Measurements from ENCODE around the gene TRPM1.
"Not testable (repeated sequence)": the region's sequence is repeated elsewhere in the genome, so short reads cannot be mapped to it uniquely, and the experiment has no call there.

The TRPM1 gene

DNA sequence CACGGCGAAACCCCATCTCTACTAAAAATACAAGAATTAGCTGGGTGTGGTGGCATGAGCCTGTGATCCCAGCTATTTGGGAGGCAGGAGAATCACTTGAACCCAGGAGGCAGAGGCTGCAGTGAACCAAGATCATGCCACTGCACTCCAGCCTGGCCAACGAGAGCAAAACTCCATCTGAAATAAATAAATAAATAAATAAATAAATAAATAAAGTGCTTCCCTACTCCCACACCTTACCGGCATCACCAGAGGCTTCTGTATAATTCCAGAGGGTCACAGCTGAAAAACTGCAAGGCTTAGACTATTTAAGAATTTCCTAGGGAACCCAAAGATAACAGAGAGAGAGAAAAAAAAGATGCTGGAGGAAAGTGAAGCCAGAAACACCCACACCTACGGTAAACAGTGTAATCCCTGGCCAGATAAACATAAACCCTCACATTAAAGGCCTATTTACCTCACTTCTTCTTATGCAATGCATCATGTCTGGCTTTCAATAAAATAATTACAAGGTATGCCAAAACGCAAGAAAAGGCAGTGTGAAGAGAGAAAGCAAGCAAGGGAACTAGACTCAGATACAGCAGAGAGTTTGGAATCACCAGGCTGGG lies 15.0 kb upstream of the TRPM1 start:
- no peak for DNase-seq (ENCODE audit: low read depth)

DNA sequence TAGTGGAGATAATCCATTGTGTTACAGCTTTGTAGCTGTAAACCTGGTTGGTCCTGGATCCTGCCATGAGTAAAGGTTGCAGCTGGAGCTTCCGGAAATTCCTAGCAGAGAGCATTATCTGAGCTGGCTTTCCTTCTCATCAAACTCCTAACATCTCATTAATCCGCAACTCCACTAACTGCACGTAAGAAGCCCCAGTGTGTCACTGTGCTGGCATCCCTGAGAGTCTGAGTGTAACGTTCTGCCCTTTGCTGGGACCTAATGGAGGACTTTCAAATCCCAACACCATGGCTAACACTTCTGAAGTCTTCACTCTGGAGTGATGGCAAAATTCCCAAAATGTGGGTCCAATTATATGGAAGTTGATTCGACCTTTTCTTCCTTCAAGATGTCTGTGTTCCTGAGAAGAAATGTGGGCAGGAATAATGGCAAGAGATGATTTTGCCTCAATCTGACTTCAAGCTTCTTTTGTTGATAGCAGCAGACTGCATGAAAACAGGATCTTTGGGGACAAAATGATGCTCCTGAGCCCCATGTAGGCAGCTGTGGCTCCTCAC lies 9.6 kb upstream of the TRPM1 start:
- no peak for DNase-seq (ENCODE audit: low read depth)

DNA sequence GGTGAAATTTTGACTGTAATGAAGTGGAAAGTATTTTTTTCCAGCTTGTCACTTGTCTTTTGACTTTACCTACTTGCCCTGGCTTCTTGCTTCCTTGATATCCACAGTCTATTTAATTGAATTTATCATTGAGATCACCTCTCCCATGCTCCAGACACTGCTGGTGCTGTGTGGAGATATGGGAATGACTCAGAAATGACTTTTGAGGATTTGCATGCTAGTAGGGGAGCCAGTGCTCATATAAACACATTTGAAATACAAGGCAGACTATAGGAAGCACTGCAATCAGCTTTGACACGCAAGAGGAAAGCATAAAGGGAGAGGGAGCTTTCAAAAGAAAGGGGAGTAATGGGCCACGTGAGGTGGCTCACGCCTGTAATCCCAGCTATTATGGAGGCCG lies 7.3 kb upstream of the TRPM1 start:
- DNase-seq (ENCODE audit: low read depth) = no peak

DNA sequence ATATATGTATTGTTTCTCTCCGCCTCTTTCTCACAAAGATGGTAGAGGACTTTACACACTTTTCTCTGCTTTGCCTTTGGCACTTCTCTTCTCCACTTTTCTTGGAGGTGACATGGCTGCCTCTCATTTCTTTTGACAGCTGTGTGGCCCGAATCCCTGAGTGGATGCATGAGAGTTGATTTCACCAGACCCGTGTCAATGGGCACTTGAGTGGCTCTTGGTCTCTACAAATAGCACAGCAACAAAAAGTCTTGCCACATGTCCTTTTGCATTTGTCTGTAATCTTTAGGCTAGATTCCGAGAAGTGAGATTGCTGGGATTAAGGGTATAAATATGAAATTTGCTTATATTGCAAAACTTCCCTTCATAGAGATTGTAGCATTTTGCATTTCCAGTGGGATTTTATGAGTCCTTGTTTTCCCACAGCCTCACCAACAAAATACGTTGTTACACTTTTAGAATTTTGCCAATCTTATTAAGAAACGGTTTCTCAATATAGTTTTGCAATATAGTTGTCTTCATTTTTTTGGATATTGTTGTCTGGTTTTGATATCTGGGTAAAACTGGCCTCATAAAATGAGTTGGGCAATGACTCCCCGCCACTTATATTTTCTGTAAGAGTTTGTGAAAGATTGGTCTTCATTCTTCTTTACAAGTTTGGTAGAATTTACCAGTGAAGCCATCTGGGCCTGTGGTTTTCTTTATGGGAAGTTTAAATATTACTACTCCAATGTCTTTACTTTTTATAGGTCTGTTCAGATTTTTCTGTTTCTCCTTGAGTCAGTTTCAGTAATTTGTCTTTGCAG lies 5.2 kb upstream of the TRPM1 start:
- no peak for DNase-seq (ENCODE audit: low read depth)

DNA sequence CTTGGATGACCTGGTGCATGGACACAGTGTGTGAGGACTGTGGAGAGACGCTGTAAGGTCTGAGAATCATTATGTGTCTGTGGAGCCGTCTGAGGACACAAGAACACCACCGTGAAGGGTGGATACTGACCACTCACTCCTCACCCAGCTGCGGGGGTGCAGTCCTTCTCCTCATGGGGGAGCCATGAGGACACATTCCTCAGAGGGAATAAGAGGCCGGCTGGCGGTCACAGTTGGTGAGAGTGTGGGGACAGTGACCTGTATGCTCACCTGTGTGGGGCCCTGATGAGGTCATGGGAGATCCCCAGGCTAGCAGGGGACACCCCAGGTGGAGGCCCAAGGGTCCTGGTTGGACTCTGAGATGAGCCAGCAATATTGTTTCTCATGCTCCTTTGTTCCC lies 2.5 kb upstream of the TRPM1 start:
- no peak for DNase-seq (ENCODE audit: low read depth)

DNA sequence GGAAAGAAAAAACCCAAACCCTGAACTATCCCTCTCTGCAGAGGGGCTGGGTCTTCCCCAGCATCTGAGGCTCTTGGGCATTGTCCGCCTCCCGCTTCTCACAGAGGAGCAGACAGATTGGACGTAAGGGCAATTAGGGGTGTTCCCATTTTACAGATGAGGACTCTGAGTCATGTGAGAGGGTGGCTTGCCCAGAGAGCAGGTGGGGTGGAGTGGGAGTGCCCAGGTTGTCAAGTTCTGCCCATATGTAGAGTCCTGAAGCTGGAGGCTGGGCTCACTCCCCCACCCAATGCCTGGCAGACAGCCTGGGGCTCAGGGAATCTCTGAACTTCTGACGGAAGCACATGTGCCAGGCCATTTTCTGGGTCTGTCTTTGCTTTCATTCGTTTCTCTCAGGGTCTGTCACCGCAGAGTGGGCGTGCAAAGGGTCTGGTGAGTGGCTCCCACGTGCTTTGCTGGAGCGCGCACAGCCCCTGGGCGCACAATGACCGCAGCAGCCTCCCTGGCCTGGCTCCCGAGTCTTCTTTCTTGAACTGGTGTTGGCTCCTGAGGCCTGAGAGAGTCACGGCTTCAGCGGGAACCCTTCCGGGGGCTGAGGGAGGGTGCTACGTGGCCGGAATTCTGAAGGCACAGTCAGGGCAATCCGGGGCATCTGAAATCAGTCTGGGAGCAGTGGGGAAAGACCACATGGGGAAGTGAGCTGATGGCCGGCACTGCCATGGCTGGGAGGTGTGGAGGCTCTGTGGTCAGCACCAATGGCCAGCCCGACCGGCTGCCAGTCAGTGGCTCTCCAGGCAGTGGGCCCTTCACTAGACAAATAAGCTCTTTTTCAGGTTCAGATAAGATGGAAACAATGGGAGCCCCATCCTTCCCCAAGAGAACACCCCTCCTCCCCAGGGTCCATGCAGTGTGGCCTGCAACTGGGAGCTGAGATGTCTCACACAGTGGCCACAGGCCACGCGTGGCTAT lies 1.1 kb upstream of the TRPM1 start:
- no peak for DNase-seq (ENCODE audit: low read depth)

DNA sequence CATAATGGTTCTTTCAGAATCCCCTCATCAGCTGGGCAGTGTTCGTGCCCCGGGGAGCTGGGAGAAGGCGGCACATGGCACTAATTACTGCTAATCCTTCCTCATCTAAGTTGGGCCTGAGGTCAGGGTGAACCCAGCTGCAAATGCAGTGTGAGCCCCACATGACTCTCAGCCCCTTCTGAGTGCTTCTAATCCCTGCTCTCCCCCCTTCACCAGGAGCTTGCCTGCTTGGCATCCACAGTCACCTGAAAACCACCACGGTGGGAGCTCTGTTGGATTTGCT lies 455 bp upstream of the TRPM1 start:
- no peak for DNase-seq (ENCODE audit: low read depth)

DNA sequence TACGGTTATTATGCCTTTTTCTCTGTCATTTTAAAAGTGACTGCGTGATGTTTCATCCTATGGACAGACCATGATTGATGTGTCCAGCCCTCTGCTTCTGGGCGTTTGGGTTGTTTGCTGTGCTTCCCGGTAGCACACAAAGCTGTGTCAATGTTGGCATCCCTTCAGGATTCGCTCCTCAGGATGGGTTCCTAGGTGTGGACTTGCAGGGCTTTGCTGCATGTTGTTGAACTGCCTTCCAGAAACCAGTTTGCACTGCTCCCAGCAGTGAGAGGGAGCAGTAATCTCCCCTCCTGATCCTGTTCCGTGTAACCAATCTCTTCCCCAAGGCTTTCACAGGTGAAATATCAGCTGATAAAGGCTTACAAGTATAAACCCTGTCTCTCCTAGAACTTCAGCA lies 787 bp downstream of the TRPM1 start:
- no peak for DNase-seq (ENCODE audit: low read depth)

DNA sequence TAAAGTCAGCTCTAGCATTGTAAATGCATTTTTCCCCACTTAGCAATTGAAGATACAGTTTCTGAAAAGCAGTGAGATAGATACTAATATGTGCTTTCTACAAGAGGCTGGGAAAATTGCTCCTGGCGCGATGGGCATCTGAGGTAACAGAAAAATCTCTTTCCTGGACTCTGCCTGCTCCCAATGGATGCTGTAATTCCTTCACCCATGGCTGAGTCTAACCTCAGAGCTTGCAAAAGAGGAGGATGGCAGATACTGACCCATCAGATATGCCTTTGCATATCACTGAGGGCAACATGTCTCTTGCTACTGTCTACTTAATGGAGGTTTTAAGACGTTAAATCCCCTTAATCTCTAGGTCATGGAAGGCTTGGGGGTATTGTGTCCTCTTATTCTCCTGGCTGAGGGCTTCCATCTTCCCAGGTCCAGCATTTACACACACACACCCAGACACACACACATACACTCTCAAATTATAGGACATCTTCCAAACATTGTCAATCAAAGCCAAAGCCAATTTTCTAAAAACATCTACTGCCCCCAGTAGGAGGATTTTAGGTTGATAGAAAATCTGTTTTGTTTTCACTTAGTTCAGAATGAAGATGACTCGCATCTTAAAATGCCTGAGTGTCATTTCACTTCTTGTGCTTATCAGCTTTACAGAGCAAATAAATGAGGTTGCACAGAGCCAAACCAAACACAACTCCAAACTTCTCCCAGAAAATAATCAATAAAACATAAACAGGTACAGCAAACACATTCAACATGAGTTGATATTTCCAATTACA lies 2.4 kb downstream of the TRPM1 start:
- no peak for DNase-seq (ENCODE audit: low read depth)

DNA sequence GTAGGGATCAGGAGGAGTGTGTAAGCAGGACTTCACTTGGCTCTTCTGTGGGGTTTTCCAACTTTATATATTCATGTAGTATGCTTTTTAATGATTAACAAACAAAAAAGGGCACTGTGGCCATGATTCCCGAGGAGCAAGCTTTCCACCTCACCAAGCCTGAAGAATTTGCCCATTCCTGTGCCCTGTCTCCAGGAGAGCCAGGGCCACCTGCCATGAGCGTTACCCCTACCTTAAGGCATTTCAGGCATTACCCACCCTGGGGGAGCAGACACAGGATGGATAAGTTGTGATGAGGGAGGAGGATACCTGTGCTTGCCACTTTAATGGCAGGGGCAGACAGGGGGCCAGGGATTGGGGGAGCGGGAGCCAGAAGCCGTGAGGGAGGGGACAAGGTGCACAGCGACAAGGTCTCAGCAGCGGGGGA lies 3.0 kb downstream of the TRPM1 start:
- no peak for DNase-seq (ENCODE audit: low read depth)

DNA sequence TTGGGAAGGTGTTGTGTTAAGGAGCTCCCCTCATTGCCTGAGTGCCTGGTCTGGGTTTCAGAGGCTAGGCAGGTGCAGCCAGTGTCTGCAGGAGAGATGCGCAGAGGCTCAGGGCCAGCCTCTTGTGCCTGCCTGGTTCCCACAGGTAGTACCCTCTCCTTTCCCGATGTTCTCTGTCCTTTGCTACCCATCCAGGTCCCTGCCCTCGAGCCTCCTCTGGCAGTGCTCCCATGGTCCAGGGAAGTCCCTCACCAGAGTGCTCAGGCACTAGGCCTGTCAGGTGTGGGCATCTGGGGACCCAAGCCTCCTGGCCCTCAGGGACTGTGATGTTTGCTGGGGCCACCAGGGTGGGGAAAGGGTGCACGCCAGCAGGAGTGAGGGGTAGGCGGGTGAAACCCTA lies 5.0 kb downstream of the TRPM1 start:
- no peak for DNase-seq (ENCODE audit: low read depth)

DNA sequence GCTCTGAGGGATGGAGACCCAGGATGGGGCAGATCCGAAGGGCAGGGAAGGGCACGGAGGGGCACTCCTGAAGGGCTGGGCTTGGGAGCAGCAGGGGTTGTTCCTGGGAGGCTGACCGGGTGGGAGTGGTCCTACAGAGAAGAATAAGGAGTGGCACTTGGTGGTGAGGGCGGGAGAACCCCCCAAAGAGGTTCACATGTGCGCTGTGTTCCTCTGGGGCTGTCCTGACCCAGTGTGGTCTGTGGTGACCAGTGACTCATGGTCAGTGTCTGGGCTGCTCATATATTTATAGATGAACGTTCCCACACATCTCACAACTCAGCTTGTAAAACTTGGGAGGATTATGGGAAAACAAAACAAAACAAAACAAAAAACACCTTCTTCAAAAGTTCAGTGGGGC lies 10.0 kb downstream of the TRPM1 start:
- DNase-seq (ENCODE audit: low read depth) = no peak

DNA sequence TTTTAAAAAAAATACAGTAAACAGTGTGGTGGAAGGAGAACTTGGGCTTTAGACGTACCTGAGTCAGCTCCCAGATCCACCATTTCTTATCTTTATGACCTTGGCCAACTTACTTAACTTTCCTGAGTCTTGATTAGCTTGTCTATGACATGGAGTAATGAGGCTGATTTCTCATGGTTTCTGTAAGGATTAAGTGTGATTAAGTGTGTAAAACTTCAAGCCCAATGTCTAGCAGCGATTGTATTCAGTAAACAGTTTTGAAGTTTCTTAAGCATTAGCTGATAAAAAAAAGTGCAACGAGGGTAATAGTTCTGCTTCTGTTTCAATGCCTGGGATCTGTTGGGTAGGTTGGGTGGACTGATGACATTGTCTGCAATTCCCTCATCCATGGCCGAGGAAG lies 10.8 kb downstream of the TRPM1 start:
- DNase-seq (ENCODE audit: low read depth) = no peak

DNA sequence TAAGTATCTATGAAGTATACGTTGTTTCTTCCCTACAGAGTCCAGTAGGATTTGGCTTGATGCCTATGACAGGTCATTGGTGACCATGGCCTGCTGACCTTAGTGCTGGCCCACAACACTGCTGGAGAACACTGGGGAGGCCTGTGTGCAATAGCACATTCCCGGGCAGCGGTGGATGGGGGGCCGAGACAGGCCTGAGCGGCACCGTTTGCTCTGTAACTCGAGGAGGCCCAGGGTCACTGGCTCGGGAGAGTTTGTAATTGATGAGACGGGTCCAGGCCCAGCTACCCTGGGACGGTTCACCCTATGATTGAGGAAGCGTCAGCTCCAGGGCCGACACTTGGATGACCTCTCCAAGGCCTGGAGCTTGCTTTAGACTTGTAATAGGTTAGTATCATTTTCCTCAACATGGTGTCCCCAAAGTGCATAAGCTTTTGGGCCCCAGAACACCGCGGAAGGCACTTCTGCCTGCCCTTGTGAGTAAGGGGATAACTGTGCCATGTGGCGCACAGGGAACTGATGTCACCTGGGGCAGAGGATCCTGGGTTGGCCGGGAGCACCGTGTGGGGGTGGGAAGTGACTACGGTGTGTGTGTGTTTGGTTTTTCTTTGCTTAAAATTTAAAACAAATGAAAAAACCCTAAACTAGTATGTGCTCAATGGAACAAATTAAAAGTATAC lies 12.0 kb downstream of the TRPM1 start:
- no peak for DNase-seq (ENCODE audit: low read depth)

DNA sequence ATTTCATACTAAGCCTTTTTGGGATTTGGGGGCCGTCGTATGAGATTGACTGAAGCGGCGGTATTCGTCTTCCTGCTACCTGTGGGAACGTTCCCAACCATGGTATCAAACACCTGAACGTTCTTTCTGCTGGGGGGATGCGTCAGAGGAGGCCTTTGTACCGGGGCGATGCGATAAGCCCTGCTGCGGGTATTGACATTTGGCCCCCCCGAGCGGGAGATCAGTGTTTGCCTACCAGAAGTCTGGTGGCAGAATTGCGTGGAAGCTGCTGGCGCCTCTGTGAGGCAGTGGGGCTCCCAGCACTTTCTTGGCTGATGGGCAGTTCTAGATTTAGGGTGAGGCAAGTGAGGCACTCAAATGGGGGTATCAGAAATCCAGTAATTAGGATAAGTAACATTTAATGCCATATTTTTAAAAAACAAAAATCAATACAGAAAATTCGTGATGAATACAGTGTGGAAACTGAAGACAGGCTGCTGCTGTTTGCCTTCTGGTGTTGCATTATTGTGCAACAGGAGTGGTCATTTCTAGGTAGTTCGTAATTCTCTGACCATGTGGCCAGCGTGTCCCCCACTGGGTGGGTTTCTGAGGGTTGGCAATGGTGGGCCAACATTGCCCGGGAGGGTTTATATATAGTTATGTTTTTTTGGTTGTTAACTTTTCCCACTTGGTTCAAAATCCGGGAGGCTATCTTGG lies 12.7 kb downstream of the TRPM1 start:
- DNase-seq (ENCODE audit: low read depth) = no peak

DNA sequence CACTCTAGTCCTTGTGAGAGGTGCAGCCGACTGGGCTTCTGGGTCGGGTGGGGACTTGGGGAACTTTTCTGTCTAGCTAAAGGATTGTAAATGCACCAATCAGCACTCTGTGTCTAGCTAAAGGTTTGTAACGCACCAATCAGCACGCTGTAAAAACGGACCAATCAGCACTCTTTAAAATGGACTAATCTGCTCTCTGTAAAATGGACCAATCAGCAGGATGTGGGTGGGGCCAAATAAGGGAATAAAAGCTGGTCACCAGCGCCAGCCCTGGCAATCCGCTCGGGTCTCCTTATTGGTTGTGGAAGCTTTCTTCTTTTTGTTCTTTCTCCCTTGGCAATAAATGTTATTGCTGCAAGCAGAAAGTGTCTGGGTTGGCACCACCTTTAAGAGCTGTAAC lies 13.5 kb downstream of the TRPM1 start:
- DNase-seq (ENCODE audit: low read depth) = not testable (repeated sequence)

DNA sequence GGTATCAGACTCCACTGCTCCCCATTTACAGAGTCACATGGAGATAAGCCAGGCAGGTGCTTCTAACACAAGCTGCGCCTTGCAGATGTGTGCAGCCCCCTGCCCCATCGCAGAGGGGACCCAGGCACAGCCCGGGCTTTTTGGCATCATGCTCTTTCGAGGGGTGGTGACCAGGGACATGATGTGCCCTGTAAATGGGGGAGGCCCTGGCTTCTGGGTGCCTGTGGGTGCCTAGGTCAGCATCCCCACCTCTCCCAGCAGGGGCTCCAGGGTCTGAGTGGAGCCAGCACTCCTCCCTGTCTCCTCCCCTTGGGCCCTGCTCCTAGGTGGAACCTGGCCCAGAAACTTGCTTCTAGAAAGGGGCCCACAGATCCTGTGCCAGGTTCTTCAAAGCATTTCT lies 15.2 kb downstream of the TRPM1 start:
- no peak for DNase-seq (ENCODE audit: low read depth)

DNA sequence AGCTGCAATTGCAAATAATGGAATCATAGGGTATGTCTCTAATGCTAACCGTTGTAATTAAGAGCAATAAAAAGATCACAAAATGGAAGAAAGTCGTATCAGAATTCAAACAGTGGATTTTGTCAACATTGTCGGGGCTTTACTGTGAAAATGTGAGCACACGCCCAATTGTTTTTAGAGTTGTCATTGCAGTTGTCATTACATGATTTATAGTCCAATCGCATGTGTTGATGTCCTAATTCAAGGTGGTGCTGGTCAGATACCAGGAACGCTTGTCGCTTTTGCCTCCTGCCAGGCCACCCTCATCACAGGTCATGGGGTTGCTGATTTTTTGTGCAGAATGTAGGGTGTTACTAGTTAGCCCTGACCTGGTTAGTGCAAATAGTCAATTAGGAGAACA lies 16.2 kb downstream of the TRPM1 start:
- no peak for DNase-seq (ENCODE audit: low read depth)

DNA sequence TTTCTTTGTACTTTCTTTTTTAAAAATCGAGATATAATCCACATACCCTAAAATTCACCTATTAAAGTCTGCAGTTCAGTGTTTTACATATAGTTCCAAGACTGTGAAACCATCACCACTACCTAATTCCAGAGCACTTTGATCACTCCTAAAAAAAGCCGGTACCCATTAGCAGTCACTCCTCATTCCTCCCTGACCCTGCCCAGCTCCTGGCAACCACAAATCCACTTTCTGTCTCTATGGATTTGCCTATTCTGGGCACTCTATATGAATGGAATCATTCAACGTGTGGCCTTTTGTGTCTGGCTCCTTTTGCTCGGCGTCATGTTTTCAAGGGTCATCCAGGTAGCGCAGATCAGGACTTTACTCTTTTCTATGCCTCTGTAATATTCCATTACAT lies 17.3 kb downstream of the TRPM1 start:
- no peak for DNase-seq (ENCODE audit: low read depth)

DNA sequence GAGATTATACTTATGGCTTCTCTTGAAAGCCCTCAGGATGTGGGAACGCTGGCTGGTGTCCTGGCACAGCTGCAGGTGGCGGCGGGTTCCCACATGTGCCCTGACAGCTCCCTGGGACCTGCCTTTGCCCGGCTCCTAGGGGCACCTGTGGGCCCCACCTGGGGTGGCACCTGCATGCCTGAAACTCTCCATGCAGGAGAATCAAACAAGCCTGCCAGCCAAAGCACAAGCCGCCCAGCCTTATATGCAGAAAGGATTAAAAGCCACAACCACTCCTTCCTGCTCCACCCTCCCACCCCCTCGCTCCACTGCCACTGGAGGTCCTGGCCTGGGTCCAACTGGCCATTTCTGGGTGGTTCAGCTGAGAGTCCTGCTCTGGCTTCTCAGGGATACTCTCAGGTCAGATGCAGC lies 18.1 kb downstream of the TRPM1 start:
- no peak for DNase-seq (ENCODE audit: low read depth)

Data from activated T-helper 1 cell treated with Interleukin-2 at 50 U/mL for 16 hours (primary cell).